Central memory CD8-positive, alpha-beta T cell (primary cell): ENCODE results near the gene KLHL8.

Experiments
- ATAC-seq: fragments of 150-1000 bp; cut with Tn5 transposase; replicated peaks from 2 replicates; pipeline ENCODE4 v1.10.0; 2022; ENCODE audit warnings: mild to moderate bottlenecking, moderate FRiP score, moderate number of reproducible peaks; ENCODE audit not compliant: poor library complexity, severe bottlenecking; ENCODE audit errors: extremely low read depth
- DNase-seq, 2 donors: peaks; one replicate each; pipeline ENCODE4 v3.0.0; 2021; ENCODE audit warnings: low spot score in 2 of 2
- H3K27ac Mint-ChIP-seq: one replicate; pipeline ENCODE4 v1.8.0; 2022; ENCODE audit warnings: low read depth, mild to moderate bottlenecking, moderate library complexity, mixed read lengths
- H3K27me3 Mint-ChIP-seq: one replicate; pipeline ENCODE4 v1.8.0; 2022; ENCODE audit warnings: mixed read lengths
- H3K36me3 Mint-ChIP-seq: one replicate; pipeline ENCODE4 v1.8.0; 2022; ENCODE audit warnings: mild to moderate bottlenecking, moderate library complexity, mixed read lengths; ENCODE audit not compliant: insufficient read depth
- H3K4me1 Mint-ChIP-seq: one replicate; pipeline ENCODE4 v1.8.0; 2022; ENCODE audit warnings: mixed read lengths
- H3K4me3 Mint-ChIP-seq: one replicate; pipeline ENCODE4 v1.8.0; 2022; ENCODE audit warnings: mild to moderate bottlenecking, moderate library complexity, mixed read lengths
- H3K9me3 Mint-ChIP-seq: one replicate; pipeline ENCODE4 v1.8.0; 2022; ENCODE audit warnings: mixed read lengths

KLHL8 gene

DNA sequence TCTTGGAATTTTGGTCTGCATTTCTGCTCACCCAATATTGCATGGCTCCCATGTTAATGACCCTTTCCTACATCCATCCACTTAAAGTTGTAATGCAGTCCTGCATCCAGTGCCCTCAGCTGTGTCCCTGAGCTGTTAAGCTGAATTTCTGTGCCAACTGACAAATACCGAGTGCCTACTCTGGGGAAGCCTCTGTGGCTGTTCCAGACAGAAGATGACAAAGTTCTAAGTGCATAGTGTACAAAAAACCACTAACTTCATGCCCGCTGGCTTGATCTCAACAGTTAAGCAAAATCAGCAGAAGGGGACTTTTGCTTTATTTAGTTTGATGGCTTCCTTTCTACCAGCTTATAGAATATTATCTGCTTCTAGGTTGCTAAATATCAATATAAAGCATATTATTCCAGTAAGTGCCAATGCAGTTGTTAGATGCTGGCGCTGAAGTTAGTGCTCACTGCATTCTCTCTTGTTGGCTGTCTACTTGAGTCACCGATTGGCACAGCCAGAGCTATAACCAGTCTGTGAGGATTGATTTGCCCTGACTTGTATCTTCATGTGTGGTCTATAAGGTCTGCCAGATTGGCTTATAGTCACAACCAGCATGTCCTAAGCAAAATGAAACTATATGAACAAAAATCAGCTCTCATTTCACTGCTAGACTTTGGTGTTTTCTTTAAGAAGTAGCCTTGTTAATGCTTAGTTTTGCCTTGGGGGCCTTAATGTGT, 98.9 kb downstream of the KLHL8 start:
- DNase-seq (no peak), ATAC-seq (no peak)
- no peak overlapping the region for H3K4me3 Mint-ChIP-seq
- no peaks in the 10 kb centered on the region for H3K9me3 Mint-ChIP-seq
- H3K27ac Mint-ChIP-seq: no peak overlapping the region
- H3K4me1 Mint-ChIP-seq: peaks cover 15% of the 10 kb centered on the region
- peaks cover 20% of the 10 kb centered on the region for H3K36me3 Mint-ChIP-seq
- H3K27me3 Mint-ChIP-seq: no peaks in the 10 kb centered on the region

DNA sequence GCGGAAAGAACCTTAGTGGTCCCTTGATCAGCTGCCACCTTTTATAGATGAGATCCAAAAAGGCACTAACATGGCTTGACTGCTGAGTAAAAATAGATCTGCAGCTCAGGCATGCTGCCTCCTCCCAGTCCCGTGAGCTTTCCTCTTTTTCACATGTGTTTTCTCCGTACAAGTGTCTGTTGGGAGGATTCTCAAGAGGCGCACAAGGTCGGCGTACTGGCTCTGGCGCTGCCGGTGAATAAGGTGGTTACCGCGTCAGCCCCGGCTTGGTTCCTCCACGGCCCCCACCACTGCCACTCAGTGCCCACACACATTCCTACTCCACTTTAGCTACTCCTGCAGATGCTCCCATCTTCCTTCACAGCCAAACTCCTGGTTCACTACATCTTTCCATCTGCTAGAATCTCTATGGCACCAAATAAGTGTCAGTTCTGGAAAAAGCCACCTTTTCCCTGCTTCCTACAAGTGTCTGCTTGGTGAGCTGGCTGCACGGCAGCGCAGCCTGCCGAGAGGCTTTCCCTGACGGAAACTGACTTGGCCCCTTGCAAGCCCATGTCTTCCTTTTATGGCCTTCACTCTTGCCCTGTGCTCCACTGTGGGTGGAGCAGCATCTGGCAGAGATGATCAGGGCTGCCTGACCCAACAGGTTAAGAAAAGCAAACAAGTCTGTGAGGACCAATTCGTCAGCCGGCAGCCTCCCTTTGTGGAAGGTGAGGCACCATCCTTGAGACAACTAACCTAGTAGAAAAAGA, 99.8 kb downstream of the KLHL8 start:
- DNase-seq (no peak), ATAC-seq (no peak)
- H3K9me3 Mint-ChIP-seq: no peaks in the 10 kb centered on the region
- H3K27ac Mint-ChIP-seq: no peak overlapping the region
- H3K4me1 Mint-ChIP-seq: peaks cover 15% of the 10 kb centered on the region
- no peaks in the 10 kb centered on the region for H3K27me3 Mint-ChIP-seq
- peaks cover 23% of the 10 kb centered on the region for H3K36me3 Mint-ChIP-seq
- H3K4me3 Mint-ChIP-seq: no peak overlapping the region

DNA sequence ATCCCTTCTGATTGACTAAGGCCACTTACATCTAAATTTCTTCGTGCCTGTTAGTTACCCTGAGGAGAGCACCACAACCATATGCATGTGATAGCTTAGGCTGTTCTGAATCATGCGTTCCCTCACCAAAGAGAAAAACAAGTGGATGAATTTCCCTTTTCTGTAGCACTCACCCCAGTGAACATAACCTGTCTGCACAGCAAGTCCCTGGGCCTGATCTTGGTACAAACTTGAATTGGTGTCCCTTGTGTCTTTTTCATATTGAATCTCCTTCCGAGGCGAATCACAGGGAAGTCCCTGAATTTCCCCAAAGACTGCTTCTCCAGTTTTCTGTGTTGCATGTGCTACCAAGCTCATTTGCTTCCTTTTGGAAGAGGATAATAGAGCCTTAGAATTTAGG, 100.4 kb downstream of the KLHL8 start:
- Mint-ChIP-seq H3K9me3 (no peaks in the 10 kb centered on the region), H3K4me3 (no peak overlapping the region), H3K36me3 (peaks cover 24% of the 10 kb centered on the region), H3K27me3 (no peaks in the 10 kb centered on the region), H3K4me1 (peaks cover 15% of the 10 kb centered on the region), H3K27ac (no peak overlapping the region)
- DNase-seq: no peak
- ATAC-seq: no peak

DNA sequence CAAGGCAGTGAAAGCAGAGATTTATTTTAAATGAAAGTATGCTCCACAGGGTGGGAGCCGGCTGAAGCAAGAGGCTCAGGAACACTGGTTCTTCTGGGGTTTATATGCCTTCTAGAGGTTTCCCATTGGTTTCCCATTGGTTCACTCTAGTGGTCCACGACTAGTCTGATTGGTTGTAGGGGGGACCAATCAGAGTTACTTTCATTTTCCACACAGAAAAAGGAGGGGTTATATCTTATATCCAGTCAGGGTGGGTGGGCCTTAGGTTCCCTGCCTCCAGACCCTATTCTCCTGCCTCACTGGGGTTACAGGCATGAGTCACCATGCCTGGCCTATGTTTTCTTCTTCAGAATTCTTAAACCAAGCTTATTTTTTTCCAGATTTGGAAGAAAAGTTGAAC, 101.6 kb downstream of the KLHL8 start:
- H3K9me3 Mint-ChIP-seq: no peaks in the 10 kb centered on the region
- no peak for ATAC-seq
- H3K4me3 Mint-ChIP-seq: no peak overlapping the region
- H3K27ac Mint-ChIP-seq: no peak overlapping the region
- peaks cover 15% of the 10 kb centered on the region for H3K4me1 Mint-ChIP-seq
- no peak for DNase-seq
- peaks cover 31% of the 10 kb centered on the region for H3K36me3 Mint-ChIP-seq
- no peaks in the 10 kb centered on the region for H3K27me3 Mint-ChIP-seq

DNA sequence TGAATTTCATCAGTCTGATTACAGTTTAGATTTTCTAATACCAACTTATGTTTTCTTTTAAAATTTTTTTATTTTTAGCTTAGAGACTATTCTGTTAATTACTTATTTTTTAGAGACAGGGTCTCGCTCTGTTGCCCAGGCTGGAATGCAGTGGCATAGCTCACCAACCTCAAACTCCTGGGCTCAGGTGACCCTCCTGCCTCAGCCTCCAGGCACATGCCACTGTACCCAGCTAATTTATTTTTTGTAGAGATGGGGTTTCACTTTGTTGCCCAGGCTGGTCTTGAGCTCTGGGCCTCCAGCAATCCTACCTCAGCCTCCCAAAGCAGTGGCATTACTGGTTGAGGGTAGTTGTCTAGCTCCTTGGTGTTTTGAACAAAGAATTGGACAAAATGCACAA, 102.0 kb downstream of the KLHL8 start:
- Mint-ChIP-seq H3K9me3 (no peaks in the 10 kb centered on the region), H3K4me1 (peaks cover 15% of the 10 kb centered on the region), H3K4me3 (no peak overlapping the region), H3K27ac (no peak overlapping the region), H3K36me3 (peaks cover 32% of the 10 kb centered on the region), H3K27me3 (no peaks in the 10 kb centered on the region)
- DNase-seq (no peak), ATAC-seq (no peak)

DNA sequence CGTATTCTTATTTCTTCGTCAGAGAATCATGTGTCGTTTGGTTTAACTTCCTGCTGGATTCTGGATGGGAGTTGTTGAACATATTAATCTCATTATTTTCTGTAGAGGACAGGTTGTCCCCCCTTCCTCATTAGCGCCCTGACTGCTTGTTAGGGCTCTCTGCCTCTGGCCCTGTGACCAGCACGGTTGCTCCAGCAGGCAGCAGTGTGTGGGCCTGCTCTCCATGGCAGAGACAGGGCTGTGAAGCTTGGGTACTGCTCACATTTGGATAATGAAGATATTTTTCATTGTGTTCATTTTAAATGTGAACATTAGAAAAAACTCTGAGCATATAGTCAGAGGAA, 102.7 kb downstream of the KLHL8 start:
- no peaks in the 10 kb centered on the region for H3K27me3 Mint-ChIP-seq
- no peaks in the 10 kb centered on the region for H3K9me3 Mint-ChIP-seq
- ATAC-seq: no peak
- no peak overlapping the region for H3K27ac Mint-ChIP-seq
- H3K4me1 Mint-ChIP-seq: peaks cover 15% of the 10 kb centered on the region
- no peak for DNase-seq
- peaks cover 34% of the 10 kb centered on the region for H3K36me3 Mint-ChIP-seq
- H3K4me3 Mint-ChIP-seq: no peak overlapping the region

DNA sequence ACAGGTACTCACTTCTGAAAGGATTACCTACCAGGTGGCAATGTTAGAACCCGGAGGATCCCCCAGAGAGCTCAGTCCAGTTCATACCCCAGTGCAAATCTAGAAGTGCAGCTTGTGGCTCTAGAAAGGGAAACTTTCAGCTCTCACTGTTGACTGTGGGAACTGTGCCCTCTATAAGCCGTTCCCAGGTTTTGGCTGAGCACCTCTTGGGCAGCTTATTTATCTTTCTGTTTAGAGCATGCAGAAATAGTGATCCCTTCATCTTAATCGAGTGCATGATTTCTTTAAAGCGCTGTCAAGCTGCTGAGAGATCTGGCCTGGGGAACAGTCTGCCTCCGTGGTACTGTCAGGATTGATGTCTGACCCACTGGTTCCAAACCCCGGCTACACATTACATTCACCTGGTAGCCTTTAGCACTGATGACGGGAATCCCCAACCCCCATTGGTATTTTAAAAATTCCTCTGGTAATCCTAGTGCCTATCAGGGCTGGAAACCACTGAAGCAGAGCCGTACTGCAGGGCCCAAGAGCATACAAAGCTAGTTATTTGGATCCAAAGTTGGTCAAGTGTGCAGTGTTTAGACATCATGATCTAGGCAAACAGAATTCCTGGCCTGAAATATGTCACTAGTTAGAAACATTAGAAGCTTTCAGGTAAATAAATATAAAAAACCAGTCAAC, 103.2 kb downstream of the KLHL8 start:
- no peak for DNase-seq
- no peak overlapping the region for H3K4me3 Mint-ChIP-seq
- H3K4me1 Mint-ChIP-seq: peaks cover 15% of the 10 kb centered on the region
- no peaks in the 10 kb centered on the region for H3K27me3 Mint-ChIP-seq
- ATAC-seq: no peak
- peaks cover 35% of the 10 kb centered on the region for H3K36me3 Mint-ChIP-seq
- H3K9me3 Mint-ChIP-seq: no peaks in the 10 kb centered on the region
- no peak overlapping the region for H3K27ac Mint-ChIP-seq

DNA sequence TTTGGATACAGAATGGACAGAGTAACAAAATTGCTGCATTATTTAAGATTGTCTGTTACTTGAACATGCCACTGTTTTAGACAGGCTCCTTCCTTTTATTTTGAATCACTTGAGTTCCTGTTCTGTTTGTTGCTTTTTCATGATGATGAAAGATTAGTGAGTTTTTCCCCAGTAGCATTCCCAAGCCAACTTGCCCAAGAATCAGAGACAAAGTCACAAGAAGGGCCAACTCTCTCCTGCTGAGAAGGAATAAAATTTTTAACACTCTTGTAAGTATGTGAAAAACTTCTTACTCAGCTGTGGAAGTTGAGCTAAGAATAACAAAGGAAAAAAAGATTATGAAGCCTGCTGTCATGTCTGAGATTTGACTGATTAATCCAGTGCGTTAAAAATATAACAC, 104.2 kb downstream of the KLHL8 start:
- Mint-ChIP-seq H3K27ac (no peak overlapping the region), H3K4me3 (no peak overlapping the region), H3K27me3 (no peaks in the 10 kb centered on the region), H3K36me3 (peaks cover 36% of the 10 kb centered on the region), H3K9me3 (no peaks in the 10 kb centered on the region), H3K4me1 (peaks cover 13% of the 10 kb centered on the region)
- DNase-seq (no peak), ATAC-seq (no peak)

DNA sequence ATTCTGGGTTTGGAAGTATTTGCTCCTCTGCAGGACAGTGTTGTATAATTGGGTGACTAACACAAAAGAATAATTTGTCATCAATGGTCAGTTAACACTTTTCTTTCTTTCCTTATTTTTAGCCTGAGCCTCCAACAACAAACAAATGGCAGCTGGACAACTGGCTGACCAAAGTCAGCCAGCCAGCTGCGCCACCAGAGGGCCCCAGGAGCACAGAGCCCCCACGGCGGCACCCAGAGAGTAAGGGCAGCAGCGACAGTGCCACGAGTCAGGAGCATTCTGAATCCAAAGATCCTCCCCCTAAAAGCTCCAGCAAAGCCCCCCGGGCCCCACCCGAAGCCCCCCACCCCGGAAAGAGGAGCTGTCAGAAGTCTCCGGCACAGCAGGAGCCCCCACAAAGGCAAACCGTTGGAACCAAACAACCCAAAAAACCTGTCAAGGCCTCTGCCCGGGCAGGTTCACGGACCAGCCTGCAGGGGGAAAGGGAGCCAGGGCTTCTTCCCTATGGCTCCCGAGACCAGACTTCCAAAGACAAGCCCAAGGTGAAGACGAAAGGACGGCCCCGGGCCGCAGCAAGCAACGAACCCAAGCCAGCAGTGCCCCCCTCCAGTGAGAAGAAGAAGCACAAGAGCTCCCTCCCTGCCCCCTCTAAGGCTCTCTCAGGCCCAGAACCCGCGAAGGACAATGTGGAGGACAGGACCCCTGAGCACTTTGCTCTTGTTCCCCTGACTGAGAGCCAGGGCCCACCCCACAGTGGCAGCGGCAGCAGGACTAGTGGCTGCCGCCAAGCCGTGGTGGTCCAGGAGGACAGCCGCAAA, 106.0 kb downstream of the KLHL8 start:
- DNase-seq (no peak), ATAC-seq (no peak)
- Mint-ChIP-seq H3K9me3 (no peaks in the 10 kb centered on the region), H3K4me1 (peaks cover 11% of the 10 kb centered on the region), H3K27ac (no peak overlapping the region), H3K36me3 (peaks cover 35% of the 10 kb centered on the region), H3K27me3 (no peaks in the 10 kb centered on the region), H3K4me3 (no peak overlapping the region)

DNA sequence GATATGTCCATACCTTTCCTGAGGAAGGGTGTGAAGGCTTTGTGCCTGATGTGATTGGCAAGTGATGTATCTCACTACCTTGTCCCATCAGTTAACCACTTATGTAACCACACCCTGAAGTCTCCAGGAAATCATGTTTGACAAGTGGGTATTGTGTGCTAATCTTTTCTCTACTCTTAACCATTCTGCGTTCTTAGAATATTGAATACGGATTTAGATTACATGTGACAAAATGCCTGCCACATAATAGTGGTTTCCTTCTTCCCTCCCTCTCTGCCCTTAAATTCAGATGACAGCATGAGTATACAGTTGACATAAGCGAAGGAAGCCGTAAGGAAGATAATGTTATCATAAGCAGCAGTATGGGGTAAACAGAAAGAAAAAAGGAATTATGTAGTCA, 108.4 kb downstream of the KLHL8 start:
- Mint-ChIP-seq H3K27me3 (no peaks in the 10 kb centered on the region), H3K36me3 (peaks cover 39% of the 10 kb centered on the region), H3K4me1 (peaks cover 11% of the 10 kb centered on the region), H3K9me3 (no peaks in the 10 kb centered on the region), H3K4me3 (no peak overlapping the region), H3K27ac (peak overlapping the region; percentile 54)
- DNase-seq (no peak), ATAC-seq (no peak)
